ENCODE data around the gene RBP3. TPM values are rescaled to one million over a fixed set of nuclear protein-coding genes. Genes with fewer than 3 reads are reported as not detected.

The RBP3 gene
- total RNA-seq, 1 experiment from 2014 or later, result not detected

DNA sequence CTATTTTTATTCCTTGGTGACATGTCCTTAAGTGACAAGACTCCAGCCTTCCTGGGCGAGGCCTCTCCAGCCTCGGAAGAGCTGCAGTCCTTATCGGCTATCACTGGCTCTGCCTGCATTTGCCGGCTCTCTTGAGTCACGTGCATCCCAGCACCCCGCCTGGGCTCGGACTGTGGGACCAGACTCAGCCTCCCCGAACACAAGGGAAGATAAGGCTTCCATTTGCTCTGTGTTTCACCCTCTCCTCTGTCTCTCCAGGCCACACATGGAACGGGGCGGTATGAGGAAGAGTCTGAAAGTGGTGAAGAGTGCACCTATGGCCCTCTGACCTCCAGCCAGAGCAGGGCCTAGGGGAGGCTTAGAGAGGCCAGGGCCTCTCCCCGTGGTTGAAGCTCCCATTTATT, 21.2 kb upstream of the RBP3 start:
- intact Hi-C loops (cut with micrococcal nuclease; ENCODE audit: unreplicated experiment), result no loop called here
- TF ChIP-seq, protein P1, sequence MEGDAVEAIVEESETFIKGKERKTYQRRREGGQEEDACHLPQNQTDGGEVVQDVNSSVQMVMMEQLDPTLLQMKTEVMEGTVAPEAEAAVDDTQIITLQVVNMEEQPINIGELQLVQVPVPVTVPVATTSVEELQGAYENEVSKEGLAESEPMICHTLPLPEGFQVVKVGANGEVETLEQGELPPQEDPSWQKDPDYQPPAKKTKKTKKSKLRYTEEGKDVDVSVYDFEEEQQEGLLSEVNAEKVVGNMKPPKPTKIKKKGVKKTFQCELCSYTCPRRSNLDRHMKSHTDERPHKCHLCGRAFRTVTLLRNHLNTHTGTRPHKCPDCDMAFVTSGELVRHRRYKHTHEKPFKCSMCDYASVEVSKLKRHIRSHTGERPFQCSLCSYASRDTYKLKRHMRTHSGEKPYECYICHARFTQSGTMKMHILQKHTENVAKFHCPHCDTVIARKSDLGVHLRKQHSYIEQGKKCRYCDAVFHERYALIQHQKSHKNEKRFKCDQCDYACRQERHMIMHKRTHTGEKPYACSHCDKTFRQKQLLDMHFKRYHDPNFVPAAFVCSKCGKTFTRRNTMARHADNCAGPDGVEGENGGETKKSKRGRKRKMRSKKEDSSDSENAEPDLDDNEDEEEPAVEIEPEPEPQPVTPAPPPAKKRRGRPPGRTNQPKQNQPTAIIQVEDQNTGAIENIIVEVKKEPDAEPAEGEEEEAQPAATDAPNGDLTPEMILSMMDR (IDR thresholded peaks at IDR 0.05; ENCODE audit: insufficient read depth in 1 of 2, low read depth in 1 of 2, low read length in 1 of 2, severe bottlenecking in 1 of 2, unreplicated experiment in 1 of 2), result no peak
- Mint-ChIP-seq H3K4me3 (ENCODE audit: unreplicated experiment) (no peak overlapping the region), H3K27me3 (ENCODE audit: insufficient read depth, unreplicated experiment) (peaks cover 13% of the 10 kb centered on the region), H3K36me3 (ENCODE audit: insufficient read depth, unreplicated experiment) (no peaks in the 10 kb centered on the region), H3K9me3 (ENCODE audit: unreplicated experiment) (no peaks in the 10 kb centered on the region), H3K4me1 (ENCODE audit: low read depth, unreplicated experiment) (no peaks in the 10 kb centered on the region), H3K27ac (ENCODE audit: unreplicated experiment) (no peak overlapping the region)
- Histone ChIP-seq H3K36me3 (ENCODE audit: control insufficient read depth, insufficient read depth, low read length) (no peaks in the 10 kb centered on the region), H3K9me3 (no peaks in the 10 kb centered on the region), H3K4me1 (no peaks in the 10 kb centered on the region), H3K4me3 (ENCODE audit: low read depth, low read length) (no peak overlapping the region), H3K27me3 (replicated peaks; ENCODE audit: control insufficient read depth, insufficient read depth, low read length) (no peaks in the 10 kb centered on the region)
- no TSS peak for BruUV-seq (replicated peaks)
- ChIA-PET POLR2A (no interaction called here), CTCF (no interaction called here)
- peak in 1 of 2 experiments; percentile 18 for DNase-seq

- H3K4me3 Mint-ChIP-seq (ENCODE audit: unreplicated experiment), result no peak overlapping the region
- H3K36me3 ChIP-seq (ENCODE audit: control insufficient read depth, insufficient read depth, low read length), result no peaks in the 10 kb centered on the region
- peaks cover 13% of the 10 kb centered on the region for H3K27me3 Mint-ChIP-seq (ENCODE audit: insufficient read depth, unreplicated experiment)
- H3K4me1 Mint-ChIP-seq (ENCODE audit: low read depth, unreplicated experiment), result no peaks in the 10 kb centered on the region
- H3K9me3 ChIP-seq, result no peaks in the 10 kb centered on the region
- H3K4me1 ChIP-seq, result no peaks in the 10 kb centered on the region
- H3K36me3 Mint-ChIP-seq (ENCODE audit: insufficient read depth, unreplicated experiment), result no peaks in the 10 kb centered on the region
- no peak overlapping the region for H3K4me3 ChIP-seq (ENCODE audit: low read depth, low read length)
- CTCF ChIA-PET, result interaction anchor here (0.7 kb wide), 1 partner anchor 32 kb away, joined by 8 read pairs; no protein-coding TSS in a partner anchor
- peak in 1 of 2 experiments; percentile 25 for DNase-seq
- intact Hi-C loops (cut with micrococcal nuclease; ENCODE audit: unreplicated experiment), result loop anchor here (1.0 kb wide), 1 partner anchor 19 kb away; no protein-coding TSS in a partner anchor
- POLR2A ChIA-PET, result no interaction called here
- H3K27ac Mint-ChIP-seq (ENCODE audit: unreplicated experiment), result no peak overlapping the region
- no peaks in the 10 kb centered on the region for H3K9me3 Mint-ChIP-seq (ENCODE audit: unreplicated experiment)
- H3K27me3 ChIP-seq (replicated peaks; ENCODE audit: control insufficient read depth, insufficient read depth, low read length), result no peaks in the 10 kb centered on the region
- TF ChIP-seq, protein P1 (IDR thresholded peaks at IDR 0.05; ENCODE audit: insufficient read depth in 1 of 2, low read depth in 1 of 2, low read length in 1 of 2, severe bottlenecking in 1 of 2, unreplicated experiment in 1 of 2), result no peak
- BruUV-seq (replicated peaks), result no TSS peak
Observed at GRCh38 chr10:47329855-47330254, 18.3 kb upstream of the RBP3 start.

DNA sequence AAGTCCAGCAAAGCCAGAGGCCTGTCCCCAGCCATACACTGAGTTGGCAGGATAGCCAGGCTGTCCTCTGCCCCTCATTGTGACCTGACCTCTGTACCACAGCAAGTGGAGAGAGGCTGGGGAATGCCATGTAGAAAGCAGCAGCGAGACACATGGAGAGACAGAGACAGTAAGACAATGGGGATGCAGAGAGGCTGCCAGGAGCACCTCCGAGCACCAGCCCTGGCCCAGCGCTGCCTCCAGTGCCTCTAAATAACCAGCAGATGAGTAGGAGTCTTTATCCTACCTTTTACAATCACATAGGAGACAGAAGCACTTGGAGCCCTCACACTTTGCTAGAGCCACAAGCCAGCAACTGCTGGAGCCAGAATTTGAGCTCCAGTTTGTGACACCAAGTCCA, 17.8 kb upstream of the RBP3 start:
- Histone ChIP-seq H3K9me3 (no peaks in the 10 kb centered on the region), H3K36me3 (ENCODE audit: control insufficient read depth, insufficient read depth, low read length) (no peaks in the 10 kb centered on the region), H3K4me1 (no peaks in the 10 kb centered on the region), H3K27me3 (replicated peaks; ENCODE audit: control insufficient read depth, insufficient read depth, low read length) (no peaks in the 10 kb centered on the region), H3K4me3 (ENCODE audit: low read depth, low read length) (no peak overlapping the region)
- H3K4me1 Mint-ChIP-seq (ENCODE audit: low read depth, unreplicated experiment), result no peaks in the 10 kb centered on the region
- no TSS peak for BruUV-seq (replicated peaks)
- H3K27ac Mint-ChIP-seq (ENCODE audit: unreplicated experiment), result no peak overlapping the region
- peaks cover 11% of the 10 kb centered on the region for H3K27me3 Mint-ChIP-seq (ENCODE audit: insufficient read depth, unreplicated experiment)
- H3K4me3 Mint-ChIP-seq (ENCODE audit: unreplicated experiment), result no peak overlapping the region
- POLR2A ChIA-PET, result no interaction called here
- intact Hi-C loops (cut with micrococcal nuclease; ENCODE audit: unreplicated experiment), result loop anchor here (1.0 kb wide), 1 partner anchor 19 kb away; no protein-coding TSS in a partner anchor
- CTCF ChIA-PET, result interaction anchor here (0.7 kb wide), 1 partner anchor 33 kb away, joined by 8 read pairs; no protein-coding TSS in a partner anchor
- no peaks in the 10 kb centered on the region for H3K9me3 Mint-ChIP-seq (ENCODE audit: unreplicated experiment)
- TF ChIP-seq, protein P1 (IDR thresholded peaks at IDR 0.05; ENCODE audit: insufficient read depth in 1 of 2, low read depth in 1 of 2, low read length in 1 of 2, severe bottlenecking in 1 of 2, unreplicated experiment in 1 of 2), result no peak
- no peaks in the 10 kb centered on the region for H3K36me3 Mint-ChIP-seq (ENCODE audit: insufficient read depth, unreplicated experiment)
- DNase-seq, result peak in 1 of 2 experiments; percentile 26

Measured in Caco-2 (cell line).